Type B pancreatic cell (in vitro differentiated cells): ENCODE data around the gene CACNA1B. TPM values are rescaled to one million over a fixed set of nuclear protein-coding genes. Genes with fewer than 3 reads are reported as not detected.
A peak's percentile ranks its signal among the peaks of the same experiment; 100 is the strongest.

Experiments used
- DNase-seq: peaks from one replicate; pipeline ENCODE4 v3.0.0; 2021; ENCODE audit warnings: mixed read lengths; ENCODE audit not compliant: unreplicated experiment; ENCODE audit errors: extremely low spot score
- H3K27ac Mint-ChIP-seq: 2 replicates; pipeline ENCODE4 v1.8.0; 2021; ENCODE audit warnings: mild to moderate bottlenecking, mixed read lengths
- H3K27me3 Mint-ChIP-seq: 2 replicates; pipeline ENCODE4 v1.8.0; 2021; ENCODE audit warnings: mixed read lengths
- H3K36me3 Mint-ChIP-seq: 2 replicates; pipeline ENCODE4 v1.8.0; 2021; ENCODE audit warnings: mixed read lengths
- H3K4me1 Mint-ChIP-seq: one replicate; pipeline ENCODE4 v1.8.0; 2021; ENCODE audit warnings: mixed read lengths; ENCODE audit not compliant: unreplicated experiment
- H3K4me3 Mint-ChIP-seq: 2 replicates; pipeline ENCODE4 v1.8.0; 2021; ENCODE audit warnings: mild to moderate bottlenecking, mixed read lengths
- H3K9me3 Mint-ChIP-seq: 2 replicates; pipeline ENCODE4 v1.8.0; 2021; ENCODE audit warnings: mixed read lengths
- CTCF ChIP-seq: fragments of 200-600 bp; sonication (generic); conservative IDR thresholded peaks from 2 replicates; pipeline ENCODE4 v1.5.0; 2021; ENCODE audit warnings: antibody characterized with exemption, mild to moderate bottlenecking
- total RNA-seq: library from RNA; stranded (reverse); gene quantifications from 2 replicates; pipeline ENCODE4 v1.2.1, GENCODE V29; 2021; ENCODE audit warnings: low replicate concordance

The CACNA1B gene
- total RNA-seq, 1 donor from 2014 or later = 2.4 TPM

DNA sequence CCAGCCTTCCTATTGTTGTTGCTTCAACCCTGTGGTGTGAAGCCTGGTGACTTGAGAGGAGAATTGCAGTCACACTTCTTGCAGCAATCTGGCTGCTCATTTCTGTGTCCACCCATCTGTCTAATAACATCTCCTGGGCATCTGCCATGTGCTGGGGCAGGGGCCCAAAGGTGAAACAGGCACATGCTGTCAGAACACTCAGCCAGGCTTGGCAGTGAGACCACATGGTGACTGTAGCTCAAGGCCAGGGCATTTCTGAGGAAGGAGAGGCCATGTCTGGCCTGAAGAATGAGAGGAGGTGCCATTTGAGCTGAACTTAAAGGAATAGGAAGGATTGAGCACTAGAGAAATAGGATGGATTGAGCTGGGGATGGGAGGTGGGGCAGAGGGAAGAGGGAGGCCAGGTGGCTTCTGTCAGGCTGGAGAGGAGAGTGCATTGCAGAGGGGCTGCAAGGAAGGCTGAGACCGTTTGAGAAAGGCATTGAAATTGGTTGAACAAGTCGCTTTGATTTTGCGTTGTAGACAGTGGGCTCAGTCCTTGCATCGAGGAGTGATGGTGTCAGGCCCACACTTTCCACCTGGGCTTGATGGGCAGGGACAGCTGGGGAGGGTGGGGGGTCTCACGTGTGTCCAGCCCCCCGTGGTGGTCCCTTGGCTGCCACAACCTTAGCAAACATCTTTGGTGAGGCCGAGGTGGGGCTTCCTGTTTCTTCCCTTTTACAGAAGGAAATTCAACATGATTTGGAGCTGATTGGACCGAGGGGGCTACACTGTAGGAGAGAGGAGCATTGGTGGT lies 222.4 kb downstream of the CACNA1B start:
- Mint-ChIP-seq H3K27ac (no peak overlapping the region), H3K4me3 (no peak overlapping the region), H3K9me3 (no peaks in the 10 kb centered on the region), H3K36me3 (no peaks in the 10 kb centered on the region), H3K27me3 (no peaks in the 10 kb centered on the region), H3K4me1 (no peaks in the 10 kb centered on the region)
- DNase-seq = peak; percentile 8
- TF ChIP-seq CTCF = no peak

GRCh38 chr9:138100711-138101350 lies 223.2 kb downstream of the CACNA1B start:
- Mint-ChIP-seq H3K36me3 (no peaks in the 10 kb centered on the region), H3K4me1 (no peaks in the 10 kb centered on the region), H3K9me3 (no peaks in the 10 kb centered on the region), H3K27ac (no peak overlapping the region), H3K4me3 (no peak overlapping the region), H3K27me3 (no peaks in the 10 kb centered on the region)
- peak; percentile 38 for TF ChIP-seq CTCF
- peak; percentile 63 for DNase-seq

- no peaks in the 10 kb centered on the region for H3K36me3 Mint-ChIP-seq
- no peak for TF ChIP-seq CTCF
- no peak overlapping the region for H3K4me3 Mint-ChIP-seq
- DNase-seq = peak; percentile 47
- no peaks in the 10 kb centered on the region for H3K4me1 Mint-ChIP-seq
- H3K9me3 Mint-ChIP-seq = no peaks in the 10 kb centered on the region
- no peaks in the 10 kb centered on the region for H3K27me3 Mint-ChIP-seq
- no peak overlapping the region for H3K27ac Mint-ChIP-seq
These were observed 224.1 kb downstream of the CACNA1B start for GRCh38 chr9:138101444-138102234.

DNA sequence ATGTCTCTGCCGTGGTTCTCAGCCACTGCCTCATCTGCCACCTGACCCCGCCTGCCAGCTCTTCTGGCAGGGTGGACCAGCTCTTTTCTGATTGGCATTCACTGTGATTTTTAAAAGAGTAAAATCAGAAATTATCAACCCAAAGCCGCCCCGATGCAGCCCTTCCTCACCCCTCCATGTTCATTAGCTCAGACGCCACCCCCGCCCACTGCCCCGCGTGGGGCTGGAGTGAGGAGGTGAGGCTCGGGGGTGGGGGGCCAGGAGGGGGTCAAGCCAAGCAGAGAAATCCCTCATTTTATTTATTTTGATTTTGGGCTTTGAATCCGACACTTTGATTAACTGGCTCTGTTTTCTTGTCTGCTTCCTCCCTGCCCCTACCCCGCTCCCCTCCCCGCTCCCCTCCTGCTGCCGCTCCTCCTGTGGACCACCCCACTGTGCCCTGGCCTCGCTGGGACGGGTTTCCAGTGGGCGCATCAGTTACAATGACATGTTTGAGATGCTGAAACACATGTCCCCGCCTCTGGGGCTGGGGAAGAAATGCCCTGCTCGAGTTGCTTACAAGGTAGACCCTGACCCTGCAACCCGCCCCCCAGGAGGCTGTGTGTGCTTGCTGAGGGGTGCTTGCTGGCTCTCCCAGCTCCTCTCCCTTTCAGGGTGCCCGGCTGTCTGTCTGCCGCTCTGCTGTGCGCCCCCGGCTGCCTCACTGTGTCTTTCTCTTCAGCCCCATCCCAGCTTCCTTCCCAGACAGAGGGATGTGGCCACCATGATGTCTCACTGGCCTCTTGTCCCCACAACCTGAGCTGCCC lies 224.9 kb downstream of the CACNA1B start:
- no peak overlapping the region for H3K27ac Mint-ChIP-seq
- no peak for TF ChIP-seq CTCF
- H3K9me3 Mint-ChIP-seq = no peaks in the 10 kb centered on the region
- no peaks in the 10 kb centered on the region for H3K4me1 Mint-ChIP-seq
- no peak overlapping the region for H3K4me3 Mint-ChIP-seq
- H3K36me3 Mint-ChIP-seq = no peaks in the 10 kb centered on the region
- no peaks in the 10 kb centered on the region for H3K27me3 Mint-ChIP-seq
- peak; percentile 49 for DNase-seq
